Muscle layer of colon (tissue), 2 donors: ENCODE results near the gene ZNF280A.
"Not testable (repeated sequence)": the region's sequence is repeated elsewhere in the genome, so short reads cannot be mapped to it uniquely, and the experiment has no call there.

Experiments
- H3K27ac ChIP-seq: one replicate; pipeline ENCODE4 v1.7.0; 2013; ENCODE audit warnings: low read depth, mild to moderate bottlenecking, low read length, moderate library complexity
- H3K27me3 ChIP-seq, 2 donors: one replicate each; pipeline ENCODE4 v1.7.0; 2013; ENCODE audit warnings: low read length in 2 of 2, mild to moderate bottlenecking in 2 of 2; ENCODE audit not compliant: insufficient read depth in 2 of 2, control insufficient read depth in 1 of 2
- H3K36me3 ChIP-seq: one replicate; pipeline ENCODE4 v1.7.0; 2013; ENCODE audit warnings: mild to moderate bottlenecking, low read length; ENCODE audit not compliant: insufficient read depth
- H3K4me1 ChIP-seq: one replicate; pipeline ENCODE4 v1.7.0; 2013; ENCODE audit warnings: mild to moderate bottlenecking, low read length; ENCODE audit not compliant: insufficient read depth
- H3K4me3 ChIP-seq, 2 donors: one replicate each; pipeline ENCODE4 v1.7.0; 2013; ENCODE audit warnings: low read length in 2 of 2, low read depth in 1 of 2, mild to moderate bottlenecking in 1 of 2, moderate library complexity in 1 of 2
- H3K9ac ChIP-seq: one replicate; pipeline ENCODE4 v1.7.0; 2013; ENCODE audit warnings: low read length
- H3K9me3 ChIP-seq: one replicate; pipeline ENCODE4 v1.7.0; 2013; ENCODE audit warnings: mild to moderate bottlenecking, low read length
- donor health status: abdominal sarcoma.
- donor health status: Adenocarcinoma of cecum.

The ZNF280A gene

GRCh38 chr22:22506736-22507135 lies 13.3 kb downstream of the ZNF280A start:
- Histone ChIP-seq H3K4me1 (no peaks in the 10 kb centered on the region), H3K27me3 (no peaks in the 10 kb centered on the region), H3K36me3 (no peaks in the 10 kb centered on the region), H3K27ac (no peak overlapping the region), H3K9ac (no peak overlapping the region), H3K9me3 (no peaks in the 10 kb centered on the region), H3K4me3 (no peak overlapping the region)

DNA sequence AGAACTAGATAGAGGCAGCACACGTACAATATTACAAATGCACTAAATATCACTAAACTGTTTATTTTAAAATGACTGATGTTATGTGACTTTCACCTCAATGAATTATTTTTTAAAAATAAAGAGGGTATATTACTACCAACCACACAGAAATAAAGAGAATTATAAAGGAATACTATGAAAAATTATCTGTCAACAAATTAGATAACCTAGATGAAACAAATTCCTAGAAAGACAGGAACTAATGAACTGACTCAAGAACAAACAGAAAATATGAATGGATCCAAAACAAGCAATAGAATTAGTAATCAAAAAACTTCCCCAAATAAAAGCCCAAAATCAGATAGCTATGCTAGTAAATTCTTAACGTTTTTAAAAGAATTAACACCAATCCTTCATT lies 21.8 kb downstream of the ZNF280A start:
- no peaks in the 10 kb centered on the region for H3K4me1 ChIP-seq
- H3K36me3 ChIP-seq, result no peaks in the 10 kb centered on the region
- no peak overlapping the region for H3K9ac ChIP-seq
- H3K27me3 ChIP-seq, result no peaks in the 10 kb centered on the region
- H3K4me3 ChIP-seq, result no peak overlapping the region
- H3K9me3 ChIP-seq, result no peaks in the 10 kb centered on the region
- no peak overlapping the region for H3K27ac ChIP-seq

GRCh38 chr22:22491589-22491988 lies 28.5 kb downstream of the ZNF280A start:
- not testable (repeated sequence) for H3K4me1 ChIP-seq, H3K27me3 ChIP-seq, H3K9ac ChIP-seq, H3K9me3 ChIP-seq, H3K36me3 ChIP-seq, H3K4me3 ChIP-seq, H3K27ac ChIP-seq

- H3K4me3 ChIP-seq, result no peak overlapping the region
- no peaks in the 10 kb centered on the region for H3K36me3 ChIP-seq
- no peak overlapping the region for H3K9ac ChIP-seq
- H3K27me3 ChIP-seq, result no peaks in the 10 kb centered on the region
- H3K27ac ChIP-seq, result no peak overlapping the region
- no peaks in the 10 kb centered on the region for H3K9me3 ChIP-seq
- no peaks in the 10 kb centered on the region for H3K4me1 ChIP-seq
These were observed 31.3 kb downstream of the ZNF280A start for GRCh38 chr22:22488736-22489135.

- no peaks in the 10 kb centered on the region for H3K27me3 ChIP-seq
- no peak overlapping the region for H3K4me3 ChIP-seq
- no peak overlapping the region for H3K27ac ChIP-seq
- no peak overlapping the region for H3K9ac ChIP-seq
- H3K36me3 ChIP-seq, result no peaks in the 10 kb centered on the region
- H3K4me1 ChIP-seq, result no peaks in the 10 kb centered on the region
- no peaks in the 10 kb centered on the region for H3K9me3 ChIP-seq
These were observed 32.0 kb downstream of the ZNF280A start for GRCh38 chr22:22487869-22488597.

DNA sequence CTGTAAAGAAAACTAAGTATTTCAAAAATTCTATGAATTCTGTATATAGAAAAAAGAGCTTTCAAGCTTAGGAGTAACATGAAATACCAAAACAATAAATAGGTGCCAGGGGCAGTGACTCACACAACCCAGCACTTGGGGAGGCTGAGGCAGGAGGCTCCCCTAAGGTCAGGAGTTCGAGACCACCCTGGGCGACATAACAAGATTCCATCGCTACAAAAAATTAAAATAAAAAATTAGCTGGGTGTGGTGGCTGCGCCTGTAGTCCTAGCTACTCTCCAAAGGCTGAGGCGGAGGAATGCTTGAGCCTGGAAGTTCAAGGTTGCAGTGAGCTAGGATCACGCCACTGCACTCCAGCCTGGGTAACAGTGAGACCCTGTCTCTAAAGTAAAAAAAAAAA lies 33.0 kb downstream of the ZNF280A start:
- Histone ChIP-seq H3K9ac (no peak overlapping the region), H3K27me3 (no peaks in the 10 kb centered on the region), H3K4me1 (no peaks in the 10 kb centered on the region), H3K36me3 (no peaks in the 10 kb centered on the region), H3K4me3 (no peak overlapping the region), H3K27ac (no peak overlapping the region), H3K9me3 (no peaks in the 10 kb centered on the region)

- Histone ChIP-seq H3K27ac (no peak overlapping the region), H3K9me3 (no peaks in the 10 kb centered on the region), H3K9ac (no peak overlapping the region), H3K27me3 (no peaks in the 10 kb centered on the region), H3K4me3 (no peak overlapping the region), H3K4me1 (no peaks in the 10 kb centered on the region), H3K36me3 (no peaks in the 10 kb centered on the region)
These were observed 33.8 kb downstream of the ZNF280A start for GRCh38 chr22:22486132-22486899.

DNA sequence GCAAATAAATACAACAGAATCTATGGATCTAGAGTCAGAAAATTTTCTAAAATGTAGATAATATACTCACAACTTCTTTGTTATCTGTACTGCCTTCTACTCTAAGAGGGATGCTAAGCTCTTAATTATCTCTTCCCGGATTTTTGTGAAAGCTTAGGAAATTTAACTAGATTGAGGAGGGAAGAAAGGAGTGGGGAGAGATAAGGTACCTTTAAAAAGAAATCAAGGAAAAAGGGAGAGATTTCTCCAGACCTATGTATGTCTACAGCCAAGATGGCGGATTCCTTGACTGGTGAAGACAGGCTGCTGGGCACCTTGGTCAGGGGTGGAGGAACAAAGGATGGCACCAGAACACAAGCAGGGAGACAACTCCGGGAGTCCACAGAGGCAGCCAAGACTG lies 34.5 kb downstream of the ZNF280A start:
- Histone ChIP-seq H3K4me3 (no peak overlapping the region), H3K36me3 (no peaks in the 10 kb centered on the region), H3K9ac (no peak overlapping the region), H3K27ac (no peak overlapping the region), H3K9me3 (no peaks in the 10 kb centered on the region), H3K27me3 (no peaks in the 10 kb centered on the region), H3K4me1 (no peaks in the 10 kb centered on the region)

DNA sequence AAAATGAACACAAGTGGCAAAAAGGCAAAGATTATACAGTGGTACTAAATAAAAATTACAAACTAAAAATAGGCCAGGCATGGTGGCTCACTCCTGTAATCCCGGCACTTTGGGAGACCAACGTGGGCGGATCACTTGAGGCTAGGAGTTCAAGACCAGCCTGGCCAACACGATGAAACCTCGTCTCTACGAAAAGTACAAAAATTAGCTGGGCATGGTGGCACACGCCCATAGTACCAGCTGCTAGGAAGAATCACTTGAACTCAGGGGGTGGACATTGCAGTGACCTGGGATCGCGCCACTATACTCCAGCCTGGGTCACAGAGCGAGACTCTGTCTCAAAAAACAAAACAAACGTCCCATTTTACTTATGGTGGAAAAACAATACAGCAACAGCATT lies 36.0 kb downstream of the ZNF280A start:
- H3K27me3 ChIP-seq, result no peaks in the 10 kb centered on the region

GRCh38 chr22:22480940-22481339 lies 39.1 kb downstream of the ZNF280A start:
- no peak overlapping the region for H3K4me3 ChIP-seq
- no peaks in the 10 kb centered on the region for H3K27me3 ChIP-seq
- H3K27ac ChIP-seq, result no peak overlapping the region
- H3K9me3 ChIP-seq, result no peaks in the 10 kb centered on the region
- H3K36me3 ChIP-seq, result no peaks in the 10 kb centered on the region
- H3K9ac ChIP-seq, result no peak overlapping the region
- H3K4me1 ChIP-seq, result no peaks in the 10 kb centered on the region

More for the DNA sequence above, 36.0 kb downstream of the ZNF280A start:
- Histone ChIP-seq H3K4me1 (no peaks in the 10 kb centered on the region), H3K27ac (no peak overlapping the region), H3K9ac (no peak overlapping the region), H3K9me3 (no peaks in the 10 kb centered on the region), H3K4me3 (no peak overlapping the region), H3K36me3 (no peaks in the 10 kb centered on the region)

GRCh38 chr22:22479999-22480532 lies 40.0 kb downstream of the ZNF280A start:
- H3K9me3 ChIP-seq, result no peaks in the 10 kb centered on the region
- H3K27me3 ChIP-seq, result no peaks in the 10 kb centered on the region

More at GRCh38 chr22:22479999-22480532, 40.0 kb downstream of the ZNF280A start:
- H3K36me3 ChIP-seq, result no peaks in the 10 kb centered on the region
- H3K27ac ChIP-seq, result no peak overlapping the region
- H3K4me3 ChIP-seq, result no peak overlapping the region
- no peak overlapping the region for H3K9ac ChIP-seq
- no peaks in the 10 kb centered on the region for H3K4me1 ChIP-seq
